HG03135 (cell line): ENCODE results near the gene CBR3.

ENCODE experiments used
- ATAC-seq: cut with Tn5 transposase; IDR thresholded peaks from one replicate; pipeline ENCODE4 v1.9.1; 2021; ENCODE audit warnings: mild to moderate bottlenecking, moderate library complexity; ENCODE audit not compliant: unreplicated experiment

The CBR3 gene

DNA sequence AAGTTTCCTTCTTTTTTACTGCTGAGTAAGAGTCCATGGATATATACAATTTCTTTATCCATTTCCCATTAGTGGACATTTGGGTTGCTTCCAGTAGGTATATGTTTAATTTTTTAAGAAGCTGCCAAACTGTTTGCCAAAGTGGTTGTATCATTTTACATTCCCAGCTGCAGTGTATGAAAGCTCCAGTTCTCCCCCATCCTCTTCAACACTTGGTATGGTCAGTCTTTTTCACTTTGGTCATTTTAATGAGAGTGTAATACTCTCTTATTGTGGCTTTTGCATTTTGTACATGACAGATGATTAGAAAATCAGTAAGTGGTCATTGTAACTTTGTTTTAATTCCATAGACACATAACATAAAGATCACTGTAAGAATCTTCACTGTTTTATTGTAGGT, 44.3 kb downstream of the CBR3 start:
- ATAC-seq: no peak

DNA sequence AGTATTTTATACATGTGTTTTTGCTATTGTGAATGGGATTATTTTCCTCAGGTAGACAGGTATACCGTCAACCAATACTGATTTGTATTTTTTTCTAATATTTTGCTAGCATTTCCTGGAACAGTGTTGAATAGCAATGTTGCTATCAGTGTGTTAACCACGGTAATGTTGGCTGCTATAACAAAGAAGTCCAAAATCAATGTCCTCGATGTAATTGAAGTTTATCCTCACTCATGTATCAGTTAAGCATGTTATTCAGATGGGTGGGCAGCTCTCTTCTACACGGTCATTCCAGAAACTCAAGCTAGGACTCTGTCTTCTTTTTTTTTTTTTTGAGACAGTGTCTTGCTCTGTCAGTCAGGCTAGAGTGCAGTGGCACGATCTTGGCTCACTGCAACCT, 46.1 kb downstream of the CBR3 start:
- ATAC-seq: no peak

DNA sequence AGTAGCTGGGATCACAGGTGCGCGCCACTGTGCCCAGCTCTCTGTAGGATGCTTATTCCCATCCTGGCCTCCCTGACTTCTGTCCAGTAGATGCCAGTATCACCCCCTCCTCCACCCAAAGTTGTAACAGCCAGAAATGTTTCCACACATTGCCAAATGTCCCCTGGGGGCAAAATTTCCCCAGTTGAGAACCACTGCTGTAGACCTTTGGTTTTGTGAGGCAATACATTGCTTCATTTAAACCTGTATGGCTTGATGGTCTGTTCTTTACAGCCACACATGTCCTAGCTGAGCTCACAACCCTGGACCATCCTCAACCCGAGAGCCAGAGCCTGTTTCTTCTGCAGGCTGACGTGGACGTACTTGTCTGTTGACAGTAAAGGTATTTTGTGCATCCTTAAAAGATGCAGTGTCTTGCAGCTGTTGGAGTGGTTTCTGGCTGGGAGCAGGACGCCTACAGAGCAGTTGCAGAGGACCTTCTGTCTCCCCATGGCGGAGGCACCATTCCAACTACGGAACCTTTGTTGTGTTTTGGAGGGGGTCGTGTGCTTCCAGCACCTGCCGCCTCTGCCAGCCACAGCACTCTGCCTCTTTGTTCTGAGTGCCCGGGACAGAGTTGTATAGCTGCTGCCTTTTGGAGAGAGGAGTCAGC, 48.4 kb downstream of the CBR3 start:
- no peak for ATAC-seq

DNA sequence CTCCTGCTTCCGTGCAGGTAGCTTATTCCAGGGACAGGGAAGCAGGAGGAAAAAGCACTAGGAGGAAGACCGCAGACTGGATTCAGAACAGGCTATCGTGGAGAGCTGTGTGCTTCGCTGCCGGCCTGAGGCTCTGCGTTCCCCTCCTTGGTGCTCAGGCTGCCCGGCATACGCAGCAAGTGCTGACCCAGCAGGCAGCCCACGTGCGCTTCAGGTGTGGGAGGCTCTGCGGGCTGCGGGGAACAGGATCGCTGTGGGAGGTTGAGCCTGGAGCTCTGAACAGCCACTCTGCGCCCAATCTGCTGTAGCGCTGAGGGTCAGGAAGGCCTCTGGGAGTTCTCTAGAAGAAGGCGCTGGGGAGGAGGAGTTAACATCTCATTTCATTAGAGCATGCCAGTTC, 49.7 kb downstream of the CBR3 start:
- no peak for ATAC-seq

DNA sequence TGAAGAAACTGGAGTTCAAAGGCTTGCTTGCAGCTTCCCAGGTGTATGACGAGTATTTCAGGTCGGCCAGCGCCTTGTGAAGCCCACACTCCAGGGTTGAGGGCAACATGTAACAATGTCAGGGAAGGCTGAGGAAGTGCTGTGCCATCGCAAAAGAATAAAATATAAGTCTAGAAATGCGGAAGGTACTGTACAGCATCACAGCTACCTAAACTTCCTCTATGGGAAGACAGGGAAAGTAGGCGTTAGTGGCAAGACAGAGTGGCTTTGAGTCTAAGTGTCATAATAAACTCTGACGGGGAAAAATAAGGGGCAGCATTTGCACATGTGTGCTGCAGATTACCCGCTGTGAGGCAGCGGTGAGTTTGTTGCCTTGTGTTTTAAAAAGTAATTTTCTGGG, 50.6 kb downstream of the CBR3 start:
- no peak for ATAC-seq

DNA sequence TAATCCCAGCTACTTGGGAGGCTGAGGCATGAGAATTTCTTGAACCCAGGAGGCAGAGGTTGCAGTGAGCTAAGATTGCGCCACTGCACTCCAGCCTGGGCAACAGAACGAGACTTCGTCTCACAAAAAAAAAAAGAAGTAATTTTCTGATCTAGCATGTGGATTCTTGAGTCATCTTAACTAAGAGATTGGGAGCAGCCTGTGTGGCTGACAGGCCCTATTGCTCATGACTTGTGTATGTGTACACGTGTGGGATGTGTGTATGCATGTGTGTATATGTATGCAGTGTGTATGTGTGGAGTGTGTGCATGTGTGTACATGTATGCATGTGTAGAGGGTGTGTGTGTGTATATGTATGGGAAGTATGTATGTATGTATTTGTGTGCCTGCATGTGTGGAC, 51.2 kb downstream of the CBR3 start:
- no peak for ATAC-seq

DNA sequence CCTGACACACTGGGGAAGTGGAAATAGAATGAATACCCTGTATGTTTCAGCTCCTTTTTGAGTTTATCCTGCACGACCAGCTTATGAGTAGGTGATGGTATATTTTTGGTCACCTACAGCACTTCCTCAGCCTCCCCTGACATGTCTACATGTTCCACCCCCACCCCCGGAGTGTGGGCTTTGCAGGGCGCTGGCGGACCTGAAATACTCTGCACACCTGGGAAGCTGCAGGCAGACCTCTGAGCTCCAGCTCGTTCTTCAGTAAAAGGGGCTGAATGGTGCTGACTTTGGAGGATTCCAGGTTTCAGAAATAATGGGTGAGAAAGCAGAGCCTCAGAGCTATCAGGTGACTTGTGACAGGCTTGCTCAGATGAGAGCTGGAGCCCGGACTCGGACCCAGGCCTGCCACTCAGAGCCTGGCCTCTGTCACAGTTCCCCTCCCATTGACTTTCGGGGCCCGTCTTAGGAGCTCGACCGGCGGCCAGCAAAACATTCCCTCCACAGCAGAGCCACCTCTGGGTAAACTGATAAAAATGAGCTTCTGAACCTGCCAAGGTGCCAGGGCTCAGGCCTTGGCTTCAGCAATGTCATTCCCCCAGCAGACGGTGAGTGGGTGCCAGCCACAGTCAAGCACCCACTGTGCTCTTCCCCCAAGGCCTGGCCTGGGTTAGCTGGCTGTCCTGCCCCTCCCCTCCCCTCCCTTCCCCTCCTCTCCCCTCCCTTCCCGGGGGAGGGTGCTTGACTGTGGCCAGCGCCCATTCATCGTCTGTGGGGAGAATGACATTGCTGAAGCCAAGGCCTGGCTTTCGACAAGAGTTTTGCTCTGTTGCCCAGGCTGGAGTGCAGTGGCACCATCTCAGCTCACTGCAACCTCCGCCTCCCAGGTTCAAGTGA, 51.9 kb downstream of the CBR3 start:
- no peak for ATAC-seq

DNA sequence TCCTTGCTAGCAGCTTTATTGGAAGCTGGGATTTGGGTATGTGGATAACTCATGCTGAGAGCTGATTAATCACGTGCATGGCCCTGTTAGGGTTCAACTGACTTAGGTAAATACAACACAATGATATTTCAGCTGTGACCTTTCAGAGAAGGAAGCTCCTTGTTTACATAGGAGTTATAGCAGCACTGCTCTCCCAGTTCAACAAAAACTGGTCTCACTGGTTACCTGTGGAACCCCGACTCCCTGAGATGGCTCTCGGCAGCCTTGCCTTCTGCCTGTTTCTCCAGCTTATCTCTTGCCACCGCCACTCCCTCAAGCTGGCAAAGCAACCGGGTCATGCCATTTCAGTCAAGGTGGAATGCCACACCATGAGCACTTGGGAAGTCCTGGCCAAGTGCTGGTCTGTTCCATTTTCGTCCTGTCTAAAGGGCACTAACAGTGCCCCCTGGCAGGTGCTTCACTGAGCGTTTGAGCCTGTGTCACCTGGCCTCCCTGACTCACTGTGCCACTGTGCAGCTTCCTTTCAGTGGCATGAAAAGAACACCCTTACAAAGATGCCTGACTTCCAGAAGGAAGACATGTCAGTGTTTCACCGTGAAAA, 53.3 kb downstream of the CBR3 start:
- ATAC-seq: no peak

DNA sequence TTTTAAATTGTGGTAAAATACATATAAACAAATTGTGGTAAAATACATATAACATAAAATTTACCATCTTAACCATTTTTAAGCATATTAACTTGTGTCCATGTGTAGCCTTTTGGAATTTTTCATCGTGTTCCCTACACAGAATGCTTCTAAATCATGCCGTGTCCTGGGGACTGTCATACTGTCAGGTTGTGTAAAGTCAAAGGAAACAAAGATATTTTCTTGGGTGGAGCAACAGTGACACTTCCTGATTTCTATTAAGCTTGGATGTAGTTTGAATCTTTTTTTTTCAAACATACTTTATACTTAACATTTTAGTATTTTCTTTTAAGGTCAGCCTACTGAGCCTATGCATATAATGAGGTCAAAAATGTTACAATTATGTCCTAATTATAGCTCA, 54.1 kb downstream of the CBR3 start:
- no peak for ATAC-seq

DNA sequence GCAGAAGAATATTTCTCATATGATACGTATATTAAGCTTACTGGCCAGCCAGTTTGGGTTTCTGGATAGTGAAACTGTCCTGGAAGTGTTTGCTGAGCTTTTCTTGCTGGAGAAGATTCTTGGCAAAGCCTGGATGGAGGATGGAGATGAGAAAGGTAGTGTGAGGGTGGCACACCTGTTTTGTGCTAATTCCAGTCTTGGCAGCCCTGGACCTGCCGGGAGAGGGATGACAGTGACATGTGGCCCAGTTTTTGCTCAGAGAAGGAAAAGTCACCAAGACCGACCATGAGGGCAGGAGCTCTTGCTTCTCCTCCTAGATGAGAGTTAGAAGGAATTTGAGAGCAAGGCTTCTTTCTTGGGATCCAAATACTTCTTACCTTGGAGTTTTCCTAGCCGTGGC, 55.9 kb downstream of the CBR3 start:
- ATAC-seq: no peak

DNA sequence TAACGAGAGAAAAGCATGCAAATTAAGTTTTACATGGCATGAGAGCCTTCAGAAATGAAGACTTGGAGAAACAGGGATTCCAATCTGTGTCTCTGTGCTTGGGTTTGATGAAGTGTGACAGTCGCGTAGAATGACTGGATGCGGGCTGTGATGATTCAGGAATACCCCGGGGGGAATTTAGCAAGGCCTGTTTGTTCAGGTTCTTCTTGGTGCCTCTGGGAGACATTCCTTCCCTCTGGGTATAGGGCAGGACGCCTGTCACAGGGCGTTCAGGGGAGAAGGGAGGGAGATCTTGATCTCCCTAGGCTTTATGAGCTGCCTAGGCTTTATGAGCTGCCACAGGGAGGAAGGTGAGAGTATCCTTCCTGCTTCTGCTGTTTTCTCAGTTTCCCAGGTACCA, 58.3 kb downstream of the CBR3 start:
- ATAC-seq: no peak

DNA sequence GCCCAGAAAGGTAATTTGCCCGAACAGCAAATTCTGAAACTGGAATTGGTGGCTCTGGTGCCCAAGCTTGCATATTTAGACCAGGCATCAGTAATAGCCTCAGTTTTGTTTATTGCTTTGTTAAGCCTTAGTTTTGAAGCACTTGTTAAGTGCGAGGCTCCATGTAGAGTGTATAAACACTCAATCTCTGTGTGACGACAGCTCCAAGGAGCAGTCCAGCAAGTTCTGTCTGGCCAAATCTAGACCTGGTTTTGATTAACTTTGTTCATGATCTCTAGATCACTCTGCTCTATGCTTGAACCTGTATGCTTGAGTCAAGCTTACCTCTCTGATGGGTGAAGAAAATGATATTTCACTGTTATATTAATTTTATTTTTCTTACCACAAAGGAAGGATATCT, 59.1 kb downstream of the CBR3 start:
- no peak for ATAC-seq

DNA sequence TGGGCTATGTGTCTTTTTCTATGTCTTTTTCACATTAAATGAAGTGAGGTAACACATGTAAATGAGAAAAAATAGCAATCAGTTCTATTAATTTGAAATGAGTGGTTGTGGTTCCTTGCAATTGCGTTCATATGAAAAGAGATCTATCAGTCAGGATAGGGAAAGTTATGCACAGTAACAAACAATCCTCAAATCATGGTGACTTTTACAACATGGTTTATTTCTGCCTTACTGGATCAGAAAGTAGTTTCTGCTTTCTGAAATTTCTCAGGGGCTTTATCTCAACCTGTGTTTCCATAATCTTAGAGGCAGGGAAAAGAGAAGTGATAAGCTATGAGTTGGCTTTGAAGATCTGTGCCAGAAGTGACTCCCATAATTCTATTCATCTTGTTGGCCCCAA, 60.7 kb downstream of the CBR3 start:
- no peak for ATAC-seq
